HG02642 (cell line): ENCODE measurements around the gene NTSR1.

Experiments used
- ATAC-seq: cut with Tn5 transposase; IDR thresholded peaks from one replicate; pipeline ENCODE4 v1.9.1; 2021; ENCODE audit warnings: mild to moderate bottlenecking; ENCODE audit not compliant: unreplicated experiment, poor library complexity

Gene NTSR1

DNA sequence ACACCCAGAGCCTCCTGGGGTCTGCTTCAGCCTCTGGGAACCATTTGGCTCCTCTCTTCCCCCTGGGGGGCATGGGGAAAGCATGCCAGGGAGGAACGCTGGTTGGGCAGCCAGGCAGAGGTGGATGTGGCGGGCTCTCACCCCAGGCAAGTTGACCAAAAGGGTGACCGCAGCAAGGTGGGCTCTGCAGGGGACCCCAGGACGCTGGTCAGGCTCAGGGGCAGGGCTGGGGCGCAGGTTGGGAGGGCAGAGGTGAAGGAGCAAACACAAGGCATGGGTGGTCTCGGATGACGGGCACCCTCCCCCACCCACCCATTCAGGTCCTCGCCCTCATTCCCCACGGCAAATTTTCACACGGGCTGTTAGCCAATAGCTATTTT lies 57.4 kb downstream of the NTSR1 start:
- ATAC-seq, result no peak

DNA sequence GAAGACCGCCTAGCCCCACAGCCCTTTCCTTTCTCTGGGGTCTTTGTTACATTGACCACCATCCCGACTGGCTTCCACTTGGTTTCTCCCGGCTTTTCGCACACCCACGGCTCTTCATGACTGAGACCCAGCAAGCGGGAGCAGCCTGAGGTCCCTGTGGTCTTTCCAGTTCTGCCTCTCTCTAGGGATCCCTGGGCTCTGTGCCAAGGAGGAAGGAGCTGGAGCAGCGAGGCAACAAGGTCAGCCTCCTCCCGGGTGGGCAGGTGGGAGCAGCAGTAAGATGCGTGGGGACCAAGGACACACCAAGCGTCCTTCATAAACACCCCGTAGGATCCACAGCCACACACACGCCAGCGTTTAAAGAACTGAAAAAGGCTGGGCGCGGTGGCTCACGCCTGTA lies 58.1 kb downstream of the NTSR1 start:
- ATAC-seq, result no peak

DNA sequence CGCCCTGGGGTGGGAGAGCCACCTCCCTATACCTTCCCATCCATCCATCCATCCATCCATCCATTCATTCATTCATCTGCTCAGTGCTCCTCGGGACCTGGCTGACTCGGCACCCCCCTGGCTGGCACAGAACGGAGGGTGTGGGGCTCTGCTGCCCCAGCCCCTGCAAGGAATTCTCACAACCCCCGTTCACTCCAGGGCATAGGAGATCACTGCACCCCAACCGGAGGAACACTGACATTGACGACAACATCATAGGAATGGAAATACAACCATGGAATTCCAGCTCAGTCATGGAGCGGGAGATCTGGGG lies 59.6 kb downstream of the NTSR1 start:
- no peak for ATAC-seq

DNA sequence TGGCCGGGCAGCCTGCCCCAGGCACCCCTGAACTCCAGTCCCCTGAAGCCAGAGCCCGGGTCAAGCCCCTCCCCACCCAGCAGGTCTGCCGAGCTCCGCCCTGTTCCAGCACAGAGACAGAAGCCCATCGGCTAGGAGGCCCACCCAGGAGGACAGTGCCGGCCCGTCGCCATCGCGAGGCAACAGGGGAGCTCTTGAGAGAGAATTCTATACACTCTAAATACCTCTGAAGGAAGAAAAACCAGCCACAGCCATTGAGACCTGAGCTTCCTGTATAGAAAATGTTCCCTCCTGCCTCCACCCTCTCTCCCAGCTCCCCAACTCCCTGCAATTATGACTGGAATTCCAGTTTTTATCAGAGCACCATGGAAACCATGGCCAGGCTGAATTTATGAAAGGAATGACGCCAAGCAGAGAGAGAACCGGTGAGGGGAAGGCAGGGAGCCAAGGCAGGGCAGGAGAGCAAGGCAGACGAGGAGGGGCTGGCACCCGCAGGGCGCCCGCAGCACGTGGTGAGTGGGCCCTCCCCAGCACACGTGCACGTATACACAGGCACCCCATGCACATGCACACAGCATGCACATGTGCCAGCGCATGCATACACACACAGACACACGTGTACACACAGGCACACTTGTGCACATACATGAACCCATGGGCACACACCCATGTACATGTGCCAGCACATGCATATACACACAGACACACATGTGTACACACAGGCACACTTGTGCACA lies 60.1 kb downstream of the NTSR1 start:
- ATAC-seq, result no peak

DNA sequence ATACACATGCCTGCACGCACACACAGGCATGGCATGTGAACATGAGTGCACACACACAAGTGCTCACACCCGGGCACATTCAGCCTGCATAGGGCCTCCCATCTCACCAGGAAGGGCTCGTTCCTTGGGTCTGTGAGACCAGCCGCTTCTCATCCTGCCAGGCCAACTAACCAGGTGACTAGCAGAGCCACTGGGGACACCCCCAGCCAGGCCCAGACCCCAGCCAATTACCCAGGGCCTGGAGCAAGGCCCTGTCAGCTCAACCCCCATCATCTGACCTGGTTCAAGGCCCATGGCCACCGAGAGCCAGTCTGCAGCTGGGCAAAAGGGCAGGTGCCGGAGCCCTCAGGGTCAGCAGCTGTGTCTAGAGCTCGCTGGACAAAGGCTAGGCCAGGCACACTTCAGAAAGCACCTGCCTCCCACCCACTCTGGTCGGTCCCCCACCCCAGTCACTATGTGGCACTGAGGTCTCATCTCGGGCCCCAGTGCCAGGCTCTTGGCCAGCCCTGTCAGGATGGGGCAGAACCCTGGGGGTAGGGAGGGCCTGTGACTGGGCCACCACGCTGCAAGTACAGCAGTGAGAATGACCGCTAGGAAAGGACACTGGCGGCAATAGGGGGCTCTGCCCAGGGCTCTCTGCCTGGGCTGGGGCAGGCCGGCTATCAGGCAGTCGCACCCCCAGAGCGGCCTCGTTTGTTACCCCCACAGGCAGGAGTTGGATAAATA lies 60.9 kb downstream of the NTSR1 start:
- no peak for ATAC-seq

DNA sequence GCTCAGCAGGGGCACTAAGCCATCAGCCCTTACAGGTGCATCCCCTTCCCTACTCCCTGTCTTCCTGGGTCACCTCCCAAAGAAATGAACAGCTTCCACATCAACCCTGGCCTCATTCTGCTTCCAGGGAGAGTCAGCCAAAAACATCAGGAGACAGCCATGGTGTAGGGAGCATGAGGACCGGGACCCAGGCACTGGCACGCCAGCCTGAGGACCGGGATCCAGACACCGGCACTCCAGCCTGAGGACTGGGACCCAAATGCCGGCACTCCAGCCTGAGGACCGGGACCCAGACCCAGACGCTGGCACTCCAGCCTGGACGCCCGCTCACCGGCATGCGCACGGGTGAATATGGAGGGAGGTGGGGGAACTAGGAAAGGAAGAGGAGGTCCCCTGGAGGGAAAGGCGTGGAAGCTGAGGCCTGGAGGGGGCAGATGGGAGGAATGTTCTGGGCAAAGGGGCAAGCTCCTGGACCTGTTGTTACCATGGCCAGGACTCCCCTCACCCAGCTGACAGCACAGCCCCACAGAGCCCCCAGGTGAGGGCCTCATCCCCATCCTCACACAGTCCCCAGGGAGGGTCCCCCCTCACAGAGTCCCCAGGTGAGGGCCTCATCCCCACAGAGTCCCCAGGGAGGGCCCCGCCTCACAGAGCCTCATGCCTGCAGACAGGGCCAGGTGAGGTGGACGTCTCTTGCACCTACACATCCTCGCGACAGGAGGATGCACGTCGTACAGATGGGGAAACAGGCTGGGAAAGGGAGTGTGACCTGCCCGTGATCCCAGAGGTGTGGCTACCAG lies 61.7 kb downstream of the NTSR1 start:
- no peak for ATAC-seq

DNA sequence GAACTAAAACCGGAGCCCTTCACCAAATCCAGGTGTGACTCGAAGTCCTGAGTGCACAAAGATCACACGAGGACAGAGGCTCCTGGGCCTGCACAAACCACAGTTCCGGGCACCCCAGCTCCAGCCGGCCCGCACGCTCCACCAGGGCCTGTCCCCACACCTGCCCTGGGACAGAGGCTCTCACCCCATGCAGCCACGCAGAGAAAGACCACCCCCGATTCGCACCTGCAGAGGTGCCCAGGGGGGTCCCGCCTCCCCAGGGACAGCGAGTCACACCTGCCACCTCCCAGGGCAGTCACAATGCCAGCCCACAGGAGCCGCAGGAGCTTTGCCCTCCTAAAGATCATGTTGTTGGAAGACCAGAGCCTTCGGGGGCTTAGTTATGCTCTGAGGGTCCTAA lies 62.3 kb downstream of the NTSR1 start:
- no peak for ATAC-seq

DNA sequence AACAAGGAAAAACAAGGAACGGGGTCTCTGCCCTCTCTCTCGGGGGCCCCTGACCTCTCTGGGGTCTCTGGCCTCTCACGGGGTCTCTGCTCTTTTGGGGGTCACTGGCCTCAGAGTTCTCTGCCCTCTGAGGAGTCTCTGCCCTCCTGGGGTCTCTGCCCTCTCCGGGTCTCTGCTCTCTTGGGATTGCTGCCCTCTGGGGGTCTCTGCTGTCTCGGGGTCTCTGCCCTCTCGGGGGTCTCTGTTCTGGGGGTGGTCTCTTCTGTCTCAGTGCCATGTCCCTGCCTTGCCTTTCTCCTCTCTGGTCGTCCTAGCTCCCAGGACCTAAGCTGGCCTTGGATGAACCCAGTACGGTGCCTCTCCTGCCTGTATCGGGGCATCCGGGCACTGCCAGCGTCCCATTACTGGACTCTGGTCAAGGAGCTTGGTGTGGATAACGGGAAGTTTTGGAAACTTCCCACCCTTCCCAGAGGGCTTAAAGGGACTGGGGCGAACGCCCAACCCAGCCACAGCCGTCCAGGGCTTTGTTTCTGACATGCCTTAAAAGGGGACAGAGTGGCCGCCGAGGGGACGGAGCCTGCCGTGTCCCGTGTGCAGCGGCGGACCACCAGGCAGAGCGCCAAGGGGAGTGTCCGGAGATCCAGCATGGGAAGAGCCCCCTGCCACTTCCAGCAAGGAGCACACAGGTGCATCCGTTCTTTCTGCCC lies 62.9 kb downstream of the NTSR1 start:
- ATAC-seq, result no peak

DNA sequence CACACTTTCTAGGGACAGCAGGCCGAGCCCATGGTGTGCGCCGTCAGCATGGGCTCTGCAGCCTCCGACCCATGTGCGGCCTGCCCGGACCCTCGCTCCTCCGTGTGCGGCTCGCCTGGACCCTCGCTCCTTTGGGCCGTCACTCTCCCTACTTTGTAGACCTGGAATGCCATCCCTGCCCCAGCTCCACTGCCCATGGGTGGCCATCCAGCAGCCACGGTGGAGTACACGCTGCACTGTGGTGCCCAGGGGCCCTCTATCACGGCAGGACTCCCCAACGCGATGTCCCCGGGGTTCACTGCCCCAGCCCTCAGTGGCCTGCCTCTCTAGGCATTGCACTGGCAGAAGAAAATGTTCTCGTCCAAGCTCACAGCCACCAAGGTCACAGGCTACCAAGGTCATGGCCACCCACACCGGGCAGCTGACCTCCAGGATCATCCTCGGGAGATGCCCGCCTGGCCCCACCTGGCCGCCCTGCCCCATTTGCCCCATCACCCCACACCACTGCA lies 63.5 kb downstream of the NTSR1 start:
- ATAC-seq, result no peak

DNA sequence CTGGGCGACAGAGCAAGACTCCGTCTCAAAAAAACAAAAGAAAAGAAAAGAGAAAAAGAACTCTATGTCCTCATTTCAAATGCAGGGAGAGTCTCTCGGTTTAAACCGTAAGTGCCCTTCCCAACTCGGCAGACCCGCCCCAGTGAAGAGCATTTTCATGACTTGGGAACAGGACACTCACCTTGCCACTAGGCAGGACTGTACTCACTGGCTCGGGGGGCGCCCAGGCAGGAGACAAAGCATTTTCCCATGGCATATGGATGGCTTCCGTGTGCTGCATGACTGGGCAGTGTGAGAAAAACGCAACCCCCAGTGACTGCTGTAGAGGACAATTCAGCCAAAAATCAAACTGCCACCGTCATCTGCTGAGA lies 64.0 kb downstream of the NTSR1 start:
- no peak for ATAC-seq

DNA sequence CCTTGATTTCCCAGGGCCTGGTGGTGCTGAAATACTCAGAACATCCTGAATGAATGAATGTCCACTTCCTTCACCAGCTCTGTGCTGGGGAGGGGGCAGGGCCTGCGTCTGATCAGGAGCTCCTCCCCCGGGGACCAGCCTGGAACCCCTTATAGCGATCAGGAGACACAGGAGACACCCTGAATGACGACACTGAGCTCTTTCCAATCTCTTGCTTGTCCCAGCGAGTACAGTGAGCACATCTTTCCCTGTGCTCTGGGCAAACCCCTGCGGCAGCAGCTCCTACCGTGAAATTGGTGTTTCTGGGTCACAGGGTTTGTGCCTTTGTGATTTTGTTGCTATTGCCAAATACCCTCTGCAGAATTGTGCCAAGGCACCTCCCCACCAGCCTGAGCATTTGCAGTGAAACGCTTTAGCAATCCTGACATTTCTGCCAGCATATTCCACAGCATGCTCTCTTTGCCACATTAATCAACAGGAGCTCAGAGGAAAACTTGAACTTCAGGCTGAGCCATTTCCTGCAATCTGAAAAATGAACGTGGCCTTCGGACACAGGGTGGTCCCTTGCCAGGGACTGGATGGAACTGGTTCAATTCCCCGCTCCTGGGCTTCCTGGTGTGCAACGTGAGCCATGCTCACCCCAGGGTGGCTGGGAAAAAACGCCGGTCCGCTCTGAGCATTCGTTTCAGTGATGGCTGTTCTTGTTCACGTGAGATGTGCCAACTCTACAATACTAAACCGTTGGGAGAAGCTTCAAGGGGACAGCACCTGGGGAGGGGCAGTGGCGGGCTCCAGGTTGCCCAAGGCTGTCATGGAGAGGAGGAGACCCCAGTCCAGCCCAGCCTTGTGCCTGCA lies 64.6 kb downstream of the NTSR1 start:
- ATAC-seq, result no peak

DNA sequence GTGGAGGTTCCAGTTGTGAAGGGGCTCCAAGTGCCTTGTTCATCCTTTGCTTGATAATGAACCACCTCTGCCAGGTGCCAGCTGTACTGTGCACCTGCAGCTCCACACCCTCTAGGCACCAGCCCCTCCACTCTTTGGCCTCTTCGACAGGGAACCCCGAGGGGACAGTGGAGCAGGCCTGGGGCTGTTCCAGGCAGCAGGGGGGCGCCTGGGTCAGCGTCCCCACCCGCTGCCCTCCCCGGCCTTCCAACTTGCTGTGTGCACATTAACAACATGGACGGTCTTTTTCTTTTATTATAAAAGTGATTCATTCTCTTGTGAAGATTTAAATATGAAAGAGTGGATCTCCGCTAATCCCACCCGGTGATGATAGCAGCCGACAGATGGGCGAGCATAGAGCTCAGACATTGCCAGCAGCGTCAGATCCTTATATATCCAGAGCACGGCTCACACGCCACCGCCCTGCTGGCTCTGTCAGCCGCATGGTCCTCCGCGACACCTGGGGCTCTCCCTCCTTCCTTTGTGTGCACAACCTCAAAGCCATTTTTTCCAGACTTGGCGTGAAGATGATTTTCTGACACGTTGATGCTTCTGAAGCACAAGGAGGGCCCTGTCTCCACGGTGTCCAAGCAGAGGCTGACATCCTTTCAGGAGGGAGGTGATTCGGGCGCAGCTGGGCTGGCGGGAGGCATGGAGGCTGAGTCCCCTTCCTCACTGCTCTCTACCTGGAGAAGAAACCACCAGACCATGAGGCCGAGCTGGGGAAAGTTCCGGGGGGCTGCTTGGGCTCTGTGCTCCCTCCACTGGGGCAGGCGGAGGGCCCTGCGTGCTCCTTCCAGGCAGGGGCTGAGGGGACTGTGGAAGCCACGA lies 65.4 kb downstream of the NTSR1 start:
- no peak for ATAC-seq

DNA sequence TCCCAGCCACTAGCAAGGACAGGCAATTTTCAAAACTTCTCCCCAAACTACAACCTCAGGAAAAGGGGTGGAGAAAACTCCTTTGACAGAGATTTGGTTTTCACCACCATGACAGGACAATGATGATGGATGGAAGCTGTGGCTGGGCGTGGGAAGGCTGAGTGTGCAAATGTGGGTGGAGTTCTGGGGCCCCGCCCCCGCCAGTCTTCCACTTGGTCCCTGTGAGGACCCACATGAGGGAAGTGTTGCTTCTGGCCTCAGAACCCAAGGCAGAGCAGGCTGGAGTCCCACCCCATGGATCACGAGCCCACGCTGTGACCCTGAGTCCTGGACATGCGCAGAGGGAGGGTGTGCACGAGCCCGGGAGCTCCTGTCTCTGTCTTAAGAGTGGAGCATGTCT lies 66.1 kb downstream of the NTSR1 start:
- no peak for ATAC-seq

DNA sequence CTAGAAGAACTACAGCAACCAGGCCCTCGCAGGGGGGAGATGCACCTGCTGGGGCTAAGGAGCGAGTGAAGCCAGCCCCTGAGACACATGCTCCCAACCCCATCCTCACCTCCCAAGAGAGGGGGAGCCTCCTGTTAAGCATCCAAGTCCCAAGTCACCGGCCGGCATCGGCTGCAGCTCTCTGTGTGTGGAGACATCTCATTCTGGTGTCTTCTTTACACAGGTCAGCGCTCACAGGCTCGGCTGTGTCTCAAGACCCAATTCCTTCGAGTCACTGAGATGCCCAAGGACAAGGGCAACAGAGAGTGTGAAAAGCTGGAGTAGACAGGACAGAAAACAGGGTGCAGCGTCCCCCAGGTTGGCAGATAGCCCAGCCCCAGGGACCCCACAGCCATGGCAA lies 66.6 kb downstream of the NTSR1 start:
- ATAC-seq, result no peak

DNA sequence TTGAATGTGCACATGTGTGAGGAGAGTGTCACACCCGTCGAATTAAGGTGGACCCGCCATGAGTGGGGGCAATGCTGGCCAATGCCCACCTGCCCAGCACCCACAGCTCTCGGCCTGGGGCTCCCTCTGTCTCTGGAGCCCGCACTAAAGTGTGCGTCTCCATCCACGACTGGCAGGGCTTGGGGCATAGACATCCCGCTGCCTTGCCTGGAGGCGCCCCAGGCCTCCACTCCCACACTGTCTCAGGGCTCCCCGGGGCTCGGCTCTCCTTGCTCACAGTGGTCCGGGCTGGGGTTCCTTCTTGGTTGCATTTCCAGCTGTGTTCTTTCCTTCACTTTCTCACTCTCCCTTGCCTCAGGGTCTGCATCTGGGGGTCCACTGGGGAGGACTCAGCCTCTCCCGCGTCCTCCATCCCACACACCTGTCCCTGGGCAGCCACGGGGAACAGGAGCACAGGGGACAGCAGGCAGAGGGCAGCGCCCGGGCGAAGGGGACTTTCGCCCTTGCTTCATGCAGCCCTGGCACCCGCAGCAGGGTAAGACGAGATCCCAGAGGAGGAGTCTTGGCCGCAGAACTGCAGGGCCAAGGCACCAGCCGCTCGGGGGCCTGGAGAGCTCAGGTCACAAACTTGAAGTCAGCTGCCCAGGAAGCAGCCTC lies 67.5 kb downstream of the NTSR1 start:
- no peak for ATAC-seq

DNA sequence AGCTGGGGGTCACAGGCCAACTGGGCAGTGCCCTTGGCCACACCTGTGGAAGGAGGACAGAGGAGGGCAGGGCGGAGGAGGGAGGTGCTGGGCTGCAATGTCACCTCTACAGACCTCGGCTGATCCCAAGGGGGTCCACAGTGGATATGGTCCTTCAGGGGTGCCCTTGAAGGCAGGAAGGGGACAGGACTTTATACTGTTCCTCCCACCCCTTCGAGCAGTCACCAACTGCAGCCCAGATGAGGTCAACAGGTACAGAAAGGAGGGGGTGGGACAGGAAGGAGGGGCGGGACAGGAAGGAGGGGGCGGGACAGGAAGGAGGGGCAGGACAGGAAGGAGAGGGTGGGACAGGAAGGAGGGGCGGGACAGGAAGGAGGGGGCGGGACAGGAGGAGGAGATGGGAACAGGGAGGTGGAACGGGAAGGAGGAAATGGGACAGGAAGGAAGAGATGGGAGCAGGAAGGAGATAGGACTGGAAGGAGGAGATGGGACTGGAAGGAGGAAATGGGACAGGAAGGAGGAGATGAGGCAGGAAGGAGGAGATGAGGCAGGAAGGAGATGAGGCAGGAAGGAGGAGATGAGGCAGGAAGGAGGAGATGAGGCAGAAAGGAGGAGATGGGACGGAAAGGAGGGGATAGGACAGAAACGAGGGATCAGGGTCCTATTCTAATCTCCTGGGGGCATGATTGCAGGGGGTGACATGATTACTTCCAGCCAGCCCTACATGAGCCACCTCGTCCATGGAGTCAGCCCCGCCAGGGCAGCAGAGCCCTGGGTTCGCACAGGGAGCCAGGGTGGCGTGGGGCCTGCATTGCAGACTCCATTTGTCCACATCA lies 68.3 kb downstream of the NTSR1 start:
- ATAC-seq, result no peak

DNA sequence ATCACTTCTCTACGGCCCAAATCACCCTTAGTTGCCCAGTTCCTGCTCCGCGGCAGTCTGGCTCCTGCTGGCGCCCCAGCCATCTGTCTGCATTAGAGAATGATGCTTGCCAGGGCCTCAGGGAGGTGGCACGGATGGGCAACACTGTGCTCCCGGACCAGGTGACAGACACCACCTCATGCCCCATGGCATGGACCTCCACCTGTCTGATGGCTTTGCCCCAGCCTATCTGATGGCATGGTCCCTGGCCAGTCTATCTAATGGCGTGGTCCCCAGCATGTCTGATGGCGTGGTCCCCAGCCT lies 68.8 kb downstream of the NTSR1 start:
- ATAC-seq, result no peak

DNA sequence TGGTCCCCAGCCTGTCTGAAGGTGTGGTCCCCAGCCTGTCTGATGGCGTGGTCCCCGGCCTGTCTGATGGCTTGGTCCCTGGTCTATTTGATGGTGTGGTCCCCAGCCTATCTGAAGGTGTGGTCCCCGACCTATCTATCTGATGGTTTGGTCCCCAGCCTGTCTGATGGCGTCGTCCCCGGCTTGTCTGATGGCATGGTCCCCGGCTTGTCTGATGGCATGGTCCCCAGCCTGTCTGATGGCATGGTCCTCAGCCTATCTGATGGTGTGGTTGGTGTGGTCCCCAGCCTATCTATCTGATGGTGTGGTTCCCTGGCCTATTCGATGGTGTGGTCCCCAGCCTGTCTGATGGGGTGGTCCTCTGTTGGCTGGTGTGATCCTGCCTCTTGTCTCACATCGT lies 69.4 kb downstream of the NTSR1 start:
- ATAC-seq, result no peak
